ENCODE data around the gene CCDC63.
"Not testable (repeated sequence)": the region's sequence is repeated elsewhere in the genome, so short reads cannot be mapped to it uniquely, and the experiment has no call there.

Gene CCDC63

GRCh38 chr12:110927546-110927945 is 80.8 kb downstream of the CCDC63 start:
- DNase-seq = no peak

- DNase-seq = no peak
Observed at GRCh38 chr12:110928700-110929099, 81.9 kb downstream of the CCDC63 start.

GRCh38 chr12:110929818-110930217 is 83.0 kb downstream of the CCDC63 start:
- DNase-seq = no peak

GRCh38 chr12:110930348-110931314 is 83.8 kb downstream of the CCDC63 start:
- DNase-seq = no peak

- DNase-seq = no peak
Observed at GRCh38 chr12:110931315-110931728, 84.5 kb downstream of the CCDC63 start.

- DNase-seq = peak in 1 of 2 experiments; percentile 9
Observed at GRCh38 chr12:110932046-110932445, 85.3 kb downstream of the CCDC63 start.

GRCh38 chr12:110933326-110933974 is 86.7 kb downstream of the CCDC63 start:
- no peak for DNase-seq

GRCh38 chr12:110934093-110934852 is 87.5 kb downstream of the CCDC63 start:
- no peak for DNase-seq

- DNase-seq = no peak
Observed at GRCh38 chr12:110935588-110935987, 88.8 kb downstream of the CCDC63 start.

- no peak for DNase-seq
Observed at GRCh38 chr12:110936367-110937103, 89.7 kb downstream of the CCDC63 start.

GRCh38 chr12:110937104-110937641 is 90.4 kb downstream of the CCDC63 start:
- DNase-seq = peak; percentile 61 to 69

GRCh38 chr12:110940296-110940695 is 93.5 kb downstream of the CCDC63 start:
- DNase-seq = no peak

- DNase-seq = no peak
Observed at GRCh38 chr12:110940933-110941332, 94.1 kb downstream of the CCDC63 start.

- DNase-seq = no peak
Observed at GRCh38 chr12:110941391-110941790, 94.6 kb downstream of the CCDC63 start.

- no peak for DNase-seq
Observed at GRCh38 chr12:110943373-110943772, 96.6 kb downstream of the CCDC63 start.

- DNase-seq = no peak
Observed at GRCh38 chr12:110948041-110948440, 101.3 kb downstream of the CCDC63 start.

- not testable (repeated sequence) for DNase-seq
Observed at GRCh38 chr12:110950466-110950865, 103.7 kb downstream of the CCDC63 start.

GRCh38 chr12:110950867-110951266 is 104.1 kb downstream of the CCDC63 start:
- DNase-seq = not testable (repeated sequence)
